Activated CD8-positive, alpha-beta T cell treated with anti-CD3 and anti-CD28 coated beads, Interleukin-2, amount 10 ng/mL, durations not matched to agents 7 days and 5 days (primary cell): ENCODE data around the gene NAMPT. TPM values are rescaled to one million over a fixed set of nuclear protein-coding genes. Genes with fewer than 3 reads are reported as not detected.
"Not testable (repeated sequence)": the region's sequence is repeated elsewhere in the genome, so short reads cannot be mapped to it uniquely, and the experiment has no call there.

ENCODE experiments used
- ATAC-seq: fragments of 150-1000 bp; cut with Tn5 transposase; one replicate; pipeline ENCODE4 v1.10.0; 2021; ENCODE audit warnings: moderate library complexity
- CTCF ChIA-PET: fragments of 350-600 bp; sonication (Branson Sonifier 250); formaldehyde crosslinking; loops from one replicate; lab custom pipeline; 2021; ENCODE audit warnings: antibody characterized with exemption; lab: Charles Lee
- POLR2A ChIA-PET: fragments of 350-600 bp; sonication (Branson Sonifier 250); formaldehyde crosslinking; loops from one replicate; lab custom pipeline; 2021; ENCODE audit warnings: antibody characterized with exemption; lab: Charles Lee
- DNase-seq: peaks from one replicate; pipeline ENCODE4 v3.0.0-alpha.2; 2020
- H3K27ac Mint-ChIP-seq: one replicate; pipeline ENCODE4 v1.8.0; 2021; ENCODE audit warnings: mild to moderate bottlenecking, mixed read lengths
- H3K27me3 Mint-ChIP-seq: one replicate; pipeline ENCODE4 v1.8.0; 2021; ENCODE audit warnings: low read depth, mixed read lengths
- H3K36me3 Mint-ChIP-seq: one replicate; pipeline ENCODE4 v1.8.0; 2021; ENCODE audit warnings: low read depth, mixed read lengths
- H3K4me1 Mint-ChIP-seq: one replicate; pipeline ENCODE4 v1.8.0; 2021; ENCODE audit warnings: low read depth, mixed read lengths
- H3K4me3 Mint-ChIP-seq: one replicate; pipeline ENCODE4 v1.8.0; 2021; ENCODE audit warnings: mild to moderate bottlenecking, mixed read lengths
- H3K9me3 Mint-ChIP-seq: one replicate; pipeline ENCODE4 v1.8.0; 2022; ENCODE audit warnings: mixed read lengths; ENCODE audit not compliant: insufficient read depth
- total RNA-seq, 2 experiments: library from RNA; stranded (reverse); gene quantifications; one replicate each; pipeline ENCODE4 v1.2.3, GENCODE V29; 2021

NAMPT gene
- total RNA-seq, 2 experiments from 2014 or later: 65.5 to 69.3 TPM

- DNase-seq (no peak), ATAC-seq (no peak)
- Mint-ChIP-seq H3K9me3 (peaks cover 17% of the 10 kb centered on the region), H3K4me1 (peaks cover 7% of the 10 kb centered on the region), H3K27ac (no peak overlapping the region), H3K4me3 (no peak overlapping the region), H3K27me3 (peaks cover 17% of the 10 kb centered on the region), H3K36me3 (peaks cover 2% of the 10 kb centered on the region)
- CTCF ChIA-PET: no interaction called here
- POLR2A ChIA-PET: interaction anchor here (1.6 kb wide), 1 partner anchor 33 kb away, joined by 4 read pairs; the partner anchor contains the start of gene NAMPT
Observed at GRCh38 chr7:106317971-106318370, 33.2 kb upstream of the NAMPT start.

- Mint-ChIP-seq H3K27me3 (peaks cover 17% of the 10 kb centered on the region), H3K27ac (no peak overlapping the region), H3K4me3 (no peak overlapping the region), H3K4me1 (peaks cover 9% of the 10 kb centered on the region), H3K36me3 (peaks cover 2% of the 10 kb centered on the region), H3K9me3 (peaks cover 20% of the 10 kb centered on the region)
- ChIA-PET CTCF (no interaction called here), POLR2A (interaction anchor here (1.6 kb wide), 1 partner anchor 32 kb away, joined by 4 read pairs; the partner anchor contains the start of gene NAMPT)
- ATAC-seq (no peak), DNase-seq (no peak)
Observed at GRCh38 chr7:106316947-106317346, 32.2 kb upstream of the NAMPT start.

GRCh38 chr7:106314875-106315274, 30.1 kb upstream of the NAMPT start:
- CTCF ChIA-PET: no interaction called here
- ATAC-seq (no peak), DNase-seq (no peak)
- Mint-ChIP-seq H3K27me3 (peaks cover 9% of the 10 kb centered on the region), H3K27ac (no peak overlapping the region), H3K4me3 (no peak overlapping the region), H3K9me3 (peaks cover 20% of the 10 kb centered on the region), H3K36me3 (peaks cover 2% of the 10 kb centered on the region), H3K4me1 (peaks cover 9% of the 10 kb centered on the region)
- POLR2A ChIA-PET: no interaction called here

GRCh38 chr7:106313966-106314365, 29.2 kb upstream of the NAMPT start:
- Mint-ChIP-seq H3K36me3 (peaks cover 2% of the 10 kb centered on the region), H3K9me3 (peaks cover 20% of the 10 kb centered on the region), H3K4me1 (peaks cover 9% of the 10 kb centered on the region), H3K4me3 (no peak overlapping the region), H3K27ac (no peak overlapping the region), H3K27me3 (peaks cover 9% of the 10 kb centered on the region)
- ATAC-seq (no peak), DNase-seq (no peak)
- CTCF ChIA-PET: interaction anchor here (0.6 to 0.8 kb wide), 2 partner anchors 9 to 160 kb away, joined by 3 read pairs; no protein-coding TSS in a partner anchor
- POLR2A ChIA-PET: interaction anchor here (1.3 kb wide), 1 partner anchor 29 kb away, joined by 6 read pairs; the partner anchor contains the start of gene NAMPT

GRCh38 chr7:106313456-106313901, 28.7 kb upstream of the NAMPT start:
- no peak for ATAC-seq
- Mint-ChIP-seq H3K9me3 (peaks cover 20% of the 10 kb centered on the region), H3K36me3 (peaks cover 2% of the 10 kb centered on the region), H3K27ac (no peak overlapping the region), H3K27me3 (peaks cover 9% of the 10 kb centered on the region), H3K4me1 (peaks cover 9% of the 10 kb centered on the region), H3K4me3 (no peak overlapping the region)
- no peak for DNase-seq
- ChIA-PET POLR2A (interaction anchor here (1.3 kb wide), 1 partner anchor 28 kb away, joined by 6 read pairs; the partner anchor contains the start of gene NAMPT), CTCF (interaction anchor here (0.6 to 0.8 kb wide), 2 partner anchors 9 to 159 kb away, joined by 3 read pairs; no protein-coding TSS in a partner anchor)

- Mint-ChIP-seq H3K4me1 (peaks cover 9% of the 10 kb centered on the region), H3K27me3 (peaks cover 7% of the 10 kb centered on the region), H3K36me3 (peaks cover 2% of the 10 kb centered on the region), H3K27ac (no peak overlapping the region), H3K9me3 (peaks cover 20% of the 10 kb centered on the region), H3K4me3 (no peak overlapping the region)
- ATAC-seq (no peak), DNase-seq (no peak)
- ChIA-PET POLR2A (interaction anchor here (1.3 kb wide), 1 partner anchor 28 kb away, joined by 6 read pairs; the partner anchor contains the start of gene NAMPT), CTCF (no interaction called here)
Observed at GRCh38 chr7:106312906-106313305, 28.1 kb upstream of the NAMPT start.

- ChIA-PET POLR2A (no interaction called here), CTCF (no interaction called here)
- H3K4me1 Mint-ChIP-seq: peaks cover 9% of the 10 kb centered on the region
- H3K4me3 Mint-ChIP-seq: no peak overlapping the region
- no peak for ATAC-seq
- peaks cover 2% of the 10 kb centered on the region for H3K36me3 Mint-ChIP-seq
- H3K9me3 Mint-ChIP-seq: peaks cover 20% of the 10 kb centered on the region
- peaks cover 4% of the 10 kb centered on the region for H3K27me3 Mint-ChIP-seq
- H3K27ac Mint-ChIP-seq: no peak overlapping the region
- no peak for DNase-seq
Observed at GRCh38 chr7:106312099-106312871, 27.5 kb upstream of the NAMPT start.

GRCh38 chr7:106309362-106309761, 24.6 kb upstream of the NAMPT start:
- no peak overlapping the region for H3K27ac Mint-ChIP-seq
- H3K4me1 Mint-ChIP-seq: peaks cover 9% of the 10 kb centered on the region
- ATAC-seq (no peak), DNase-seq (no peak)
- ChIA-PET POLR2A (no interaction called here), CTCF (no interaction called here)
- peaks cover 15% of the 10 kb centered on the region for H3K9me3 Mint-ChIP-seq
- H3K36me3 Mint-ChIP-seq: peaks cover 2% of the 10 kb centered on the region
- no peak overlapping the region for H3K4me3 Mint-ChIP-seq
- H3K27me3 Mint-ChIP-seq: no peaks in the 10 kb centered on the region

GRCh38 chr7:106306256-106306655, 21.5 kb upstream of the NAMPT start:
- no peaks in the 10 kb centered on the region for H3K36me3 Mint-ChIP-seq

GRCh38 chr7:106305732-106306131, 20.9 kb upstream of the NAMPT start:
- POLR2A ChIA-PET: no interaction called here
- no peak for DNase-seq
- CTCF ChIA-PET: no interaction called here
- peaks cover 13% of the 10 kb centered on the region for H3K9me3 Mint-ChIP-seq
- H3K4me3 Mint-ChIP-seq: no peak overlapping the region
- no peaks in the 10 kb centered on the region for H3K4me1 Mint-ChIP-seq
- no peak overlapping the region for H3K27ac Mint-ChIP-seq
- H3K36me3 Mint-ChIP-seq: no peaks in the 10 kb centered on the region
- H3K27me3 Mint-ChIP-seq: peaks cover 8% of the 10 kb centered on the region
- ATAC-seq: no peak

More at GRCh38 chr7:106306256-106306655, 21.5 kb upstream of the NAMPT start:
- no peak for ATAC-seq
- Mint-ChIP-seq H3K4me3 (no peak overlapping the region), H3K9me3 (peaks cover 8% of the 10 kb centered on the region), H3K27ac (no peak overlapping the region), H3K27me3 (peaks cover 8% of the 10 kb centered on the region), H3K4me1 (no peaks in the 10 kb centered on the region)
- POLR2A ChIA-PET: no interaction called here
- DNase-seq: no peak
- CTCF ChIA-PET: no interaction called here

- DNase-seq (no peak), ATAC-seq (no peak)
- ChIA-PET CTCF (interaction anchor here (0.9 to 1.2 kb wide), 2 partner anchors 9 to 10 kb away, joined by 3 read pairs; no protein-coding TSS in a partner anchor), POLR2A (no interaction called here)
- H3K4me1 Mint-ChIP-seq: no peaks in the 10 kb centered on the region
- H3K27ac Mint-ChIP-seq: no peak overlapping the region
- H3K4me3 Mint-ChIP-seq: no peak overlapping the region
- H3K9me3 Mint-ChIP-seq: peaks cover 14% of the 10 kb centered on the region
- H3K36me3 Mint-ChIP-seq: no peaks in the 10 kb centered on the region
- peaks cover 8% of the 10 kb centered on the region for H3K27me3 Mint-ChIP-seq
Observed at GRCh38 chr7:106304568-106304967, 19.8 kb upstream of the NAMPT start.

GRCh38 chr7:106298631-106299030, 13.8 kb upstream of the NAMPT start:
- ATAC-seq, H3K4me1 Mint-ChIP-seq, H3K36me3 Mint-ChIP-seq, CTCF ChIA-PET, H3K27me3 Mint-ChIP-seq, H3K27ac Mint-ChIP-seq, H3K4me3 Mint-ChIP-seq, POLR2A ChIA-PET, DNase-seq: not testable (repeated sequence)
- H3K9me3 Mint-ChIP-seq: peaks cover 23% of the 10 kb centered on the region
